Left cardiac atrium (tissue), 4 donors: Measurements from ENCODE around the gene AOPEP. TPM values are rescaled to one million over a fixed set of nuclear protein-coding genes. Genes with fewer than 3 reads are reported as not detected.

Experiments used
- ATAC-seq, 2 donors: fragments of 200-7000 bp; cut with Tn5 transposase; one replicate each; pipeline ENCODE4 v1.9.1; 2020; ENCODE audit warnings: mild to moderate bottlenecking in 2 of 2, moderate library complexity in 2 of 2
- DNase-seq: peaks from one replicate; pipeline ENCODE4 v3.0.0-alpha.2; 2020
- intact Hi-C, 2 donors: fragments of 100-400 bp; cut with DNase I; formaldehyde crosslinking; loops; one replicate each; pipeline versions ENCODE4 v1.14.1 to v1.15.1; 2022 to 2023
- total RNA-seq, 2 donors: library from RNA; stranded (reverse); fragmentation: NEBNext Ultra II Directional; extraction: Animal tissue kit (Norgen Biotek cat#: 25700); gene quantifications; one replicate each; pipeline ENCODE4 v1.2.1, GENCODE V29; 2021
- donor health status: DM: no; HTN: yes; CAD: no.
- donor health status: DM: no; HTN: yes; CAD: no; lungs with severe emphysema.
- donor health status: DM: yes; HTN: yes; CAD: no.
- donor health status: Dilated cardiomyopathy.

The AOPEP gene
- total RNA-seq, 2 donors from 2014 or later, result 128 to 132 TPM

GRCh38 chr9:95080961-95081647 lies 354.6 kb downstream of the AOPEP start:
- DNase-seq (no peak), ATAC-seq (peak in 1 of 2 donors; percentile 1)
- intact Hi-C loops, result no loop called here

GRCh38 chr9:95081998-95082397 lies 355.5 kb downstream of the AOPEP start:
- DNase-seq (no peak), ATAC-seq (no peak)
- intact Hi-C loops, result no loop called here

GRCh38 chr9:95082401-95083084 lies 356.0 kb downstream of the AOPEP start:
- no peak for ATAC-seq
- no peak for DNase-seq
- intact Hi-C loops, result no loop called here

GRCh38 chr9:95083086-95083768 lies 356.7 kb downstream of the AOPEP start:
- DNase-seq (no peak), ATAC-seq (no peak)
- intact Hi-C loops, result no loop called here

- intact Hi-C loops, result no loop called here
- ATAC-seq (peak in 1 of 2 donors; percentile 14), DNase-seq (no peak)
Observed at GRCh38 chr9:95084254-95084934, 357.9 kb downstream of the AOPEP start.

- intact Hi-C loops, result no loop called here
- no peak for DNase-seq
- no peak for ATAC-seq
Observed at GRCh38 chr9:95085036-95085770, 358.7 kb downstream of the AOPEP start.

- no peak for DNase-seq
- peak in 1 of 2 donors; percentile 27 for ATAC-seq
- intact Hi-C loops, result no loop called here
Observed at GRCh38 chr9:95085861-95086563, 359.5 kb downstream of the AOPEP start.

- intact Hi-C loops, result no loop called here
- DNase-seq (no peak), ATAC-seq (no peak)
Observed at GRCh38 chr9:95086564-95086955, 360.1 kb downstream of the AOPEP start.

- DNase-seq, result no peak
Observed at GRCh38 chr9:95087659-95088242, 361.3 kb downstream of the AOPEP start.

GRCh38 chr9:95088421-95089161 lies 362.1 kb downstream of the AOPEP start:
- intact Hi-C loops, result no loop called here
- DNase-seq (no peak), ATAC-seq (no peak)

More at GRCh38 chr9:95087659-95088242, 361.3 kb downstream of the AOPEP start:
- no peak for ATAC-seq
- intact Hi-C loops, result no loop called here

- intact Hi-C loops, result no loop called here
- DNase-seq, result no peak
- no peak for ATAC-seq
Observed at GRCh38 chr9:95089257-95090022, 362.9 kb downstream of the AOPEP start.

GRCh38 chr9:95090023-95090791 lies 363.7 kb downstream of the AOPEP start:
- ATAC-seq (peak; percentile 55 to 65), DNase-seq (peak; percentile 66)
- intact Hi-C loops, result no loop called here

- DNase-seq, result no peak
- intact Hi-C loops, result no loop called here
- peak in 1 of 2 donors; percentile 2 for ATAC-seq
Observed at GRCh38 chr9:95090871-95091577, 364.5 kb downstream of the AOPEP start.

GRCh38 chr9:95091601-95092261 lies 365.2 kb downstream of the AOPEP start:
- peak in 1 of 2 donors; percentile 2 for ATAC-seq
- no peak for DNase-seq
- intact Hi-C loops, result no loop called here
